PC-3 (cell line): ENCODE measurements around the gene PHAF1.
A peak's percentile ranks its signal among the peaks of the same experiment; 100 is the strongest.

Experiments
- EZH2phosphoT487 ChIP-seq: fragments of 300-600 bp; sonication (generic); IDR thresholded peaks from 2 replicates; pipeline ENCODE4 v1.6.1; 2018; ENCODE audit warnings: mild to moderate bottlenecking, antibody characterized with exemption, low read length, borderline replicate concordance
- TF ChIP-seq, protein P1 (sequence below): fragments of 300-600 bp; sonication (generic); conservative IDR thresholded peaks from 2 replicates; pipeline ENCODE4 v1.5.1; 2017; ENCODE audit warnings: antibody characterized with exemption, low read depth, mild to moderate bottlenecking, low read length

DNA sequence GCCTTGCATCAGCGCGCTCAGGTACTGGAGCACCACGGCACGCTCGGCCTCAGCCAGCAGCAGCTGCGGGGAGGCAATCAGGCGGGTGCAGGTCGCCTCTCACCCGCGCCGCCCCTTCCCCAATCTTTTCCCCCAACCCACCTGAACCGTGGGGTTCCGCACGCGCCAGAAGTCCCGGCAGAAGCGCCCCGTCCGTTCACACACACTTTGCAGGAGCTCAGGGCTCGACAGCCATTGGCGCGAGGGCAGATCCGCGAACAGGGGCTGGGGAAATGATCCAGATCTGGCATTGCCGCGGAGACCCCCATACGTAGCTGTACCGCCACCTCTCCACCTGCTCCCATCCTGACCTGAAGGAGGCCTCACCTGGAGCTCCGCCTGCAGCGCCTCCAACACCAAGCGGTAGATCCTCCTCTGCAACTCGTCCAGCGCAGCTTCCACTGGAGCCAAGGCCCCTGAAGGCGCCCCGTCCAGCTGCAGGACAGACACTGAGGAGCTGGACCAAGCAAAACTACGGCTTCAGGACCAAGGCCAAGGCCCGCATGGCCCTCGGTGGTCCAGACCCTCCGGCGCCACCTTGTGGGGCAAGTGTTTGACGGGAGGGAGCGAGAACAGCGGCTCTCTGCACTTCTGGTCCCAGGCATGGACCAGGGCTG, 75.4 kb downstream of the PHAF1 start:
- TF ChIP-seq, protein P1, sequence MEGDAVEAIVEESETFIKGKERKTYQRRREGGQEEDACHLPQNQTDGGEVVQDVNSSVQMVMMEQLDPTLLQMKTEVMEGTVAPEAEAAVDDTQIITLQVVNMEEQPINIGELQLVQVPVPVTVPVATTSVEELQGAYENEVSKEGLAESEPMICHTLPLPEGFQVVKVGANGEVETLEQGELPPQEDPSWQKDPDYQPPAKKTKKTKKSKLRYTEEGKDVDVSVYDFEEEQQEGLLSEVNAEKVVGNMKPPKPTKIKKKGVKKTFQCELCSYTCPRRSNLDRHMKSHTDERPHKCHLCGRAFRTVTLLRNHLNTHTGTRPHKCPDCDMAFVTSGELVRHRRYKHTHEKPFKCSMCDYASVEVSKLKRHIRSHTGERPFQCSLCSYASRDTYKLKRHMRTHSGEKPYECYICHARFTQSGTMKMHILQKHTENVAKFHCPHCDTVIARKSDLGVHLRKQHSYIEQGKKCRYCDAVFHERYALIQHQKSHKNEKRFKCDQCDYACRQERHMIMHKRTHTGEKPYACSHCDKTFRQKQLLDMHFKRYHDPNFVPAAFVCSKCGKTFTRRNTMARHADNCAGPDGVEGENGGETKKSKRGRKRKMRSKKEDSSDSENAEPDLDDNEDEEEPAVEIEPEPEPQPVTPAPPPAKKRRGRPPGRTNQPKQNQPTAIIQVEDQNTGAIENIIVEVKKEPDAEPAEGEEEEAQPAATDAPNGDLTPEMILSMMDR: peak; percentile 78
- TF ChIP-seq EZH2phosphoT487: no peak
